Measurements from ENCODE around the gene KIF1A.

Gene KIF1A

GRCh38 chr2:240712121-240712520 lies 107.9 kb downstream of the KIF1A start:
- Histone ChIP-seq H3K27ac (ENCODE audit: low read depth, low read length, poor library complexity, severe bottlenecking) (no peak overlapping the region), H3K4me2 (ENCODE audit: low read length) (no peak overlapping the region), H3K27me3 (ENCODE audit: insufficient read depth, low read length) (0 out of 2 replicates have a peak, but pooled peaks cover 4% of the 10 kb centered on the region), H3K4me1 (ENCODE audit: insufficient read depth, low read length, severe bottlenecking) (no peaks in the 10 kb centered on the region), H3K4me3 (ENCODE audit: low read depth, low read length, poor library complexity, severe bottlenecking) (no peak overlapping the region), H3K79me2 (ENCODE audit: insufficient read depth, low read length) (no peaks in the 10 kb centered on the region), H3K36me3 (ENCODE audit: insufficient read depth, low read length) (no peaks in the 10 kb centered on the region), H3K9ac (ENCODE audit: low read length) (no peak overlapping the region), H2AFZ (ENCODE audit: low read length) (no peak overlapping the region), H3K9me3 (ENCODE audit: low read length) (no peaks in the 10 kb centered on the region), H3K9me2 (ENCODE audit: low read depth, low read length) (no peaks in the 10 kb centered on the region), H4K20me1 (ENCODE audit: insufficient read depth, low read length) (no peaks in the 10 kb centered on the region), H3F3A (ENCODE audit: insufficient read depth, low read length) (no peaks in the 10 kb centered on the region)
- TF ChIP-seq CTCF (IDR thresholded peaks at IDR 0.05; ENCODE audit: low read length) (no peak), EZH2 (IDR thresholded peaks at IDR 0.05; ENCODE audit: borderline replicate concordance, low read length) (no peak)

- Histone ChIP-seq H4K20me1 (ENCODE audit: insufficient read depth, low read length) (no peaks in the 10 kb centered on the region), H3K4me3 (ENCODE audit: low read depth, low read length, poor library complexity, severe bottlenecking) (no peak overlapping the region), H3K4me1 (ENCODE audit: insufficient read depth, low read length, severe bottlenecking) (no peaks in the 10 kb centered on the region), H3K9ac (ENCODE audit: low read length) (no peak overlapping the region), H3K9me3 (ENCODE audit: low read length) (no peaks in the 10 kb centered on the region), H3K79me2 (ENCODE audit: insufficient read depth, low read length) (no peaks in the 10 kb centered on the region), H3K9me2 (ENCODE audit: low read depth, low read length) (no peaks in the 10 kb centered on the region), H3F3A (ENCODE audit: insufficient read depth, low read length) (no peaks in the 10 kb centered on the region), H2AFZ (ENCODE audit: low read length) (no peak overlapping the region), H3K4me2 (ENCODE audit: low read length) (no peak overlapping the region), H3K36me3 (ENCODE audit: insufficient read depth, low read length) (no peaks in the 10 kb centered on the region), H3K27me3 (ENCODE audit: insufficient read depth, low read length) (0 out of 2 replicates have a peak, but pooled peaks cover 4% of the 10 kb centered on the region), H3K27ac (ENCODE audit: low read depth, low read length, poor library complexity, severe bottlenecking) (no peak overlapping the region)
- no peak for TF ChIP-seq EZH2 (IDR thresholded peaks at IDR 0.05; ENCODE audit: borderline replicate concordance, low read length)
- TF ChIP-seq CTCF (IDR thresholded peaks at IDR 0.05; ENCODE audit: low read length), result no peak
These were observed 108.3 kb downstream of the KIF1A start for GRCh38 chr2:240711701-240712100.

- Histone ChIP-seq H2AFZ (ENCODE audit: low read length) (no peak overlapping the region), H3K27ac (ENCODE audit: low read depth, low read length, poor library complexity, severe bottlenecking) (no peak overlapping the region), H3K4me2 (ENCODE audit: low read length) (no peak overlapping the region), H3K9me3 (ENCODE audit: low read length) (no peaks in the 10 kb centered on the region), H3K4me3 (ENCODE audit: low read depth, low read length, poor library complexity, severe bottlenecking) (no peak overlapping the region), H3K27me3 (ENCODE audit: insufficient read depth, low read length) (0 out of 2 replicates have a peak, but pooled peaks cover 4% of the 10 kb centered on the region), H3K4me1 (ENCODE audit: insufficient read depth, low read length, severe bottlenecking) (no peaks in the 10 kb centered on the region), H3K9ac (ENCODE audit: low read length) (no peak overlapping the region), H3K36me3 (ENCODE audit: insufficient read depth, low read length) (no peaks in the 10 kb centered on the region), H3K79me2 (ENCODE audit: insufficient read depth, low read length) (no peaks in the 10 kb centered on the region), H4K20me1 (ENCODE audit: insufficient read depth, low read length) (no peaks in the 10 kb centered on the region), H3F3A (ENCODE audit: insufficient read depth, low read length) (no peaks in the 10 kb centered on the region), H3K9me2 (ENCODE audit: low read depth, low read length) (no peaks in the 10 kb centered on the region)
- TF ChIP-seq CTCF (IDR thresholded peaks at IDR 0.05; ENCODE audit: low read length), result no peak
- no peak for TF ChIP-seq EZH2 (IDR thresholded peaks at IDR 0.05; ENCODE audit: borderline replicate concordance, low read length)
These were observed 108.7 kb downstream of the KIF1A start for GRCh38 chr2:240711296-240711695.

Data from OCI-LY1 (cell line).